Stimulated activated CD8-positive, alpha-beta memory T cell treated with anti-CD3 and anti-CD28 coated beads, Interleukin-4, amount 100 ng/mL, for 24 hours (primary cell): ENCODE results near the gene CRYBA2.

Experiments
- DNase-seq: peaks from one replicate; pipeline ENCODE4 v3.0.0-alpha.2; 2020; ENCODE audit warnings: low read depth

The CRYBA2 gene

GRCh38 chr2:218981881-218982585 is 11.2 kb downstream of the CRYBA2 start:
- no peak for DNase-seq

- DNase-seq = no peak
Measured at GRCh38 chr2:218981390-218981880, 11.8 kb downstream of the CRYBA2 start.

- DNase-seq = no peak
Measured at GRCh38 chr2:218980735-218981389, 12.4 kb downstream of the CRYBA2 start.

- peak; percentile 80 for DNase-seq
Measured at GRCh38 chr2:218979846-218980734, 13.1 kb downstream of the CRYBA2 start.

GRCh38 chr2:218975060-218975777 is 18.0 kb downstream of the CRYBA2 start:
- DNase-seq = no peak

- no peak for DNase-seq
Measured at GRCh38 chr2:218970894-218971293, 22.3 kb downstream of the CRYBA2 start.

GRCh38 chr2:218964041-218964771 is 29.0 kb downstream of the CRYBA2 start:
- DNase-seq = no peak

GRCh38 chr2:218963601-218964000 is 29.6 kb downstream of the CRYBA2 start:
- DNase-seq = no peak

- DNase-seq = peak; percentile 48
Measured at GRCh38 chr2:218962859-218963492, 30.2 kb downstream of the CRYBA2 start.

- DNase-seq = no peak
Measured at GRCh38 chr2:218961651-218962570, 31.3 kb downstream of the CRYBA2 start.

- DNase-seq = no peak
Measured at GRCh38 chr2:218961229-218961628, 32.0 kb downstream of the CRYBA2 start.

- no peak for DNase-seq
Measured at GRCh38 chr2:218960309-218961165, 32.7 kb downstream of the CRYBA2 start.

GRCh38 chr2:218959761-218960308 is 33.4 kb downstream of the CRYBA2 start:
- no peak for DNase-seq

GRCh38 chr2:218959141-218959731 is 34.0 kb downstream of the CRYBA2 start, which contains the start of gene CDK5R2:
Gene CDK5R2, plus strand, starts transcription at chr2:218959666. Its CDS starts 155 bp downstream, at chr2:218959821.
- peak; percentile 69 for DNase-seq

GRCh38 chr2:218958276-218958675 is 34.9 kb downstream of the CRYBA2 start:
- no peak for DNase-seq

GRCh38 chr2:218957671-218958070 is 35.6 kb downstream of the CRYBA2 start:
- DNase-seq = no peak

GRCh38 chr2:218956039-218956438 is 37.2 kb downstream of the CRYBA2 start:
- DNase-seq = no peak
